ENCODE data around the gene TMEM100. TPM values are rescaled to one million over a fixed set of nuclear protein-coding genes. Genes with fewer than 3 reads are reported as not detected.

TMEM100 gene
- total RNA-seq, 4 donors from 2014 or later = 1.00 to 7.8 (median 4.1) TPM; not detected in 1

DNA sequence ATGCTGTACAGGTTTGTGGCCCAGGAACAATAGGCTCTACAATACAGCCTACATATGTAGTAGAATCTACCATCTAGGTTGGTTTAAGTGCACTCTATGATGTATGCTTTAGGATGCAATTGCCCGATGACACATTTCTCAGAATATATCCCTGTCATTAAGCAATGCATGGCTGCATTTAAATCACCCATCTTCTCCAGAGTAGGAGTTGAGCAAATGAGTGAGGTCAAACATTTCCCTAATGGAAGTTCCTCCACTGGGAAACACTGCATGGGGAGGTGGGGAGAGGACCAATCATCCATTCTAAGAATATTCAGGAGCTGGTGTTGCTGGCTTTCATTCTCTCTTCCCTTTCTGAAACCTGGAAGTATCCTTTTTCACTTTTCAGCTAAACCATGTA lies 26.2 kb upstream of the TMEM100 start:
- no peaks in the 10 kb centered on the region for H3K9me3 ChIP-seq
- 87 to 100% methylated on average over 1 of the region's 1 CpG for WGBS, 2 donors (ENCODE audit: low coverage in 1 of 2)
- no peak for TF ChIP-seq POLR2A (IDR thresholded peaks at IDR 0.05)
- TF ChIP-seq, protein P1, sequence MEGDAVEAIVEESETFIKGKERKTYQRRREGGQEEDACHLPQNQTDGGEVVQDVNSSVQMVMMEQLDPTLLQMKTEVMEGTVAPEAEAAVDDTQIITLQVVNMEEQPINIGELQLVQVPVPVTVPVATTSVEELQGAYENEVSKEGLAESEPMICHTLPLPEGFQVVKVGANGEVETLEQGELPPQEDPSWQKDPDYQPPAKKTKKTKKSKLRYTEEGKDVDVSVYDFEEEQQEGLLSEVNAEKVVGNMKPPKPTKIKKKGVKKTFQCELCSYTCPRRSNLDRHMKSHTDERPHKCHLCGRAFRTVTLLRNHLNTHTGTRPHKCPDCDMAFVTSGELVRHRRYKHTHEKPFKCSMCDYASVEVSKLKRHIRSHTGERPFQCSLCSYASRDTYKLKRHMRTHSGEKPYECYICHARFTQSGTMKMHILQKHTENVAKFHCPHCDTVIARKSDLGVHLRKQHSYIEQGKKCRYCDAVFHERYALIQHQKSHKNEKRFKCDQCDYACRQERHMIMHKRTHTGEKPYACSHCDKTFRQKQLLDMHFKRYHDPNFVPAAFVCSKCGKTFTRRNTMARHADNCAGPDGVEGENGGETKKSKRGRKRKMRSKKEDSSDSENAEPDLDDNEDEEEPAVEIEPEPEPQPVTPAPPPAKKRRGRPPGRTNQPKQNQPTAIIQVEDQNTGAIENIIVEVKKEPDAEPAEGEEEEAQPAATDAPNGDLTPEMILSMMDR (IDR thresholded peaks at IDR 0.05) = no peak
- no peak for TF ChIP-seq POLR2AphosphoS5 (IDR thresholded peaks at IDR 0.05)
- TF ChIP-seq EP300 (IDR thresholded peaks at IDR 0.05; ENCODE audit: low read depth) = no peak
- intact Hi-C loops (cut with DNase I; ENCODE audit: low total_unique reads) (no loop called here), in situ Hi-C loops (cut with MboI; ENCODE audit: low pct_ligation_motif_present in 1 of 4, low pct_unique_long_range_greater_than_20kb in 1 of 4, low sequenced_read_pairs in 3 of 4) (no loop called here)
- peaks cover 7 to 21% (median 12%) of the 10 kb centered on the region in 4 donors for H3K4me1 ChIP-seq
- H3K36me3 ChIP-seq = no peaks in the 10 kb centered on the region
- no peak overlapping the region for H3K27ac ChIP-seq
- no peak for DNase-seq
- no peak overlapping the region for H3K4me3 ChIP-seq
- H3K27me3 ChIP-seq = no peaks in the 10 kb centered on the region

DNA sequence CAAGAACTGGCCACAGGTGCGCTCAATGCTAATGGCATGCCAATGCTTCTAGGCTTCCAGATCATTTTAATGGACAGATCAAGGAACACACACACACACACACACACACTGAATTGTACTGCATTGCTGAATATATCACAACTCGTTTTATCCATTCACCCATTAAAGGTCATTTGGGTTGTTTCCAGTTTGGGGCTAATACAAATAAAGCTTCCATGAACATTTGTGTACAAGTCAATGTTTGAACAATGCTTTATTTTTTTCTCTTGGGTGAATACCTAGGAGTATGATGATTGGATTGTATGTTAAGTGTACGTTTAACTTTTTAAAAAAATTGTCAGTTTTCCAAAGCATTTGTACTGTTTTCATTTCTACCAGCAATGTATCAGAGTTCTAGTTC lies 24.5 kb upstream of the TMEM100 start:
- Histone ChIP-seq H3K27ac (no peak overlapping the region), H3K4me3 (no peak overlapping the region), H3K36me3 (no peaks in the 10 kb centered on the region), H3K9me3 (no peaks in the 10 kb centered on the region), H3K4me1 (peaks cover 3 to 8% (median 7%) of the 10 kb centered on the region in 4 donors), H3K27me3 (no peaks in the 10 kb centered on the region)
- in situ Hi-C loops (cut with MboI; ENCODE audit: low pct_ligation_motif_present in 1 of 4, low pct_unique_long_range_greater_than_20kb in 1 of 4, low sequenced_read_pairs in 3 of 4) = no loop called here
- WGBS, 2 donors (ENCODE audit: low coverage in 1 of 2) = 37 to 55% methylated on average over 2 to 3 of the region's 3 CpGs
- TF ChIP-seq POLR2AphosphoS5 (IDR thresholded peaks at IDR 0.05) = no peak
- TF ChIP-seq, protein P1 (IDR thresholded peaks at IDR 0.05) = no peak
- TF ChIP-seq EP300 (IDR thresholded peaks at IDR 0.05; ENCODE audit: low read depth) = no peak
- no peak for DNase-seq
- intact Hi-C loops (cut with DNase I; ENCODE audit: low total_unique reads) = no loop called here

DNA sequence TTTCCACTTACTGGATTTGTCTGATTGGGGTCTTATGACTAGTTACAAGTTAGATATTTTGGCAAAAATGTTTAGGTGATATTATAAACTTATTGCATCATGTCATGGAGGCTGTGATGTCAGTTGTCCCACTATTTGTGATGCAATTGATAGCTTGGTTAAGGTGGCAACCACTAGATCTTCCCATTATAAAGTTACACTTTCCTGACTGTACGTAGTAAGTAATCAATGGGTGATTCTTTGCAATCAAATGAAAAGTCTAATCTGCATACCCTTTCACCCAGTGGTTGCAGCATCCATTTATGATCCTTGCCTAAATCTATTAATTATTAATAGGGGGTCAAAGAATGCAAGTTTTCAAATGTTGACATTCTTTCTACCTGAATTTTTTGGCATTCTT lies 23.8 kb upstream of the TMEM100 start:
- peaks cover 0 to under 1% (median 0%) of the 10 kb centered on the region in 4 donors for H3K4me1 ChIP-seq
- intact Hi-C loops (cut with DNase I; ENCODE audit: low total_unique reads) = no loop called here
- H3K4me3 ChIP-seq = no peak overlapping the region
- no peaks in the 10 kb centered on the region for H3K36me3 ChIP-seq
- TF ChIP-seq POLR2A (IDR thresholded peaks at IDR 0.05) = no peak
- no peak for TF ChIP-seq POLR2AphosphoS5 (IDR thresholded peaks at IDR 0.05)
- TF ChIP-seq, protein P1 (IDR thresholded peaks at IDR 0.05) = no peak
- TF ChIP-seq EP300 (IDR thresholded peaks at IDR 0.05; ENCODE audit: low read depth) = no peak
- WGBS, 2 donors (ENCODE audit: low coverage in 1 of 2) = 84 to 89% methylated on average over 1 of the region's 1 CpG
- H3K9me3 ChIP-seq = no peaks in the 10 kb centered on the region
- H3K27ac ChIP-seq = no peak overlapping the region
- in situ Hi-C loops (cut with MboI; ENCODE audit: low pct_ligation_motif_present in 1 of 4, low pct_unique_long_range_greater_than_20kb in 1 of 4, low sequenced_read_pairs in 3 of 4) = no loop called here
- DNase-seq = no peak
- H3K27me3 ChIP-seq = no peaks in the 10 kb centered on the region

DNA sequence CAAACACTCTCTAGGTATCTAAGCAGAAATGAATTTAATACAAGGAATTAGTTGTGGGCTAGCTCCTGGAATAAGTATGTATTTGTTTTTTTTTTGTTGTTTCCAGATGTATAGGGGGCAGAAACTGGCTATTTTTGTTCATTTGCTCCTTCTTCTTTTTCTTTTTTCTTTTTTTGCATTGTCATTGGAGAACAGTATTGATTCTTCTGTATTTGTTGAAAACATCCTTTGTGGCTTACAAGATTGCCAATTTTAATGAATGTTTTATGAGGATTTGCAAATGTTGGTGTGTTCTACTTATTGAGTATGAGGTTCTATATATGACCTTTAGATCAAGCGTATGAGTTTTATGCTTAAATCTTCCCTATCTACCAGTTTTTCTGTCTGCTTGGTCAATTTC lies 22.6 kb upstream of the TMEM100 start:
- WGBS, 2 donors (ENCODE audit: low coverage in 1 of 2) = 100% methylated on average over 1 of the region's 1 CpG
- TF ChIP-seq, protein P1 (IDR thresholded peaks at IDR 0.05) = no peak
- TF ChIP-seq EP300 (IDR thresholded peaks at IDR 0.05; ENCODE audit: low read depth) (no peak), POLR2AphosphoS5 (IDR thresholded peaks at IDR 0.05) (no peak), POLR2A (IDR thresholded peaks at IDR 0.05) (no peak)
- Histone ChIP-seq H3K36me3 (no peaks in the 10 kb centered on the region), H3K4me3 (no peak overlapping the region), H3K27ac (no peak overlapping the region), H3K4me1 (no peaks in the 10 kb centered on the region), H3K27me3 (no peaks in the 10 kb centered on the region), H3K9me3 (no peaks in the 10 kb centered on the region)
- DNase-seq = no peak
- intact Hi-C loops (cut with DNase I; ENCODE audit: low total_unique reads) (no loop called here), in situ Hi-C loops (cut with MboI; ENCODE audit: low pct_ligation_motif_present in 1 of 4, low pct_unique_long_range_greater_than_20kb in 1 of 4, low sequenced_read_pairs in 3 of 4) (no loop called here)

All from transverse colon (tissue), 4 donors.